ENCODE measurements around the gene MRPL51. TPM values are rescaled to one million over a fixed set of nuclear protein-coding genes. Genes with fewer than 3 reads are reported as not detected.
"Not testable (repeated sequence)": the region's sequence is repeated elsewhere in the genome, so short reads cannot be mapped to it uniquely, and the experiment has no call there.

MRPL51 gene
- polyA plus RNA-seq, 4 donors: 153 to 196 (median 177) TPM

DNA sequence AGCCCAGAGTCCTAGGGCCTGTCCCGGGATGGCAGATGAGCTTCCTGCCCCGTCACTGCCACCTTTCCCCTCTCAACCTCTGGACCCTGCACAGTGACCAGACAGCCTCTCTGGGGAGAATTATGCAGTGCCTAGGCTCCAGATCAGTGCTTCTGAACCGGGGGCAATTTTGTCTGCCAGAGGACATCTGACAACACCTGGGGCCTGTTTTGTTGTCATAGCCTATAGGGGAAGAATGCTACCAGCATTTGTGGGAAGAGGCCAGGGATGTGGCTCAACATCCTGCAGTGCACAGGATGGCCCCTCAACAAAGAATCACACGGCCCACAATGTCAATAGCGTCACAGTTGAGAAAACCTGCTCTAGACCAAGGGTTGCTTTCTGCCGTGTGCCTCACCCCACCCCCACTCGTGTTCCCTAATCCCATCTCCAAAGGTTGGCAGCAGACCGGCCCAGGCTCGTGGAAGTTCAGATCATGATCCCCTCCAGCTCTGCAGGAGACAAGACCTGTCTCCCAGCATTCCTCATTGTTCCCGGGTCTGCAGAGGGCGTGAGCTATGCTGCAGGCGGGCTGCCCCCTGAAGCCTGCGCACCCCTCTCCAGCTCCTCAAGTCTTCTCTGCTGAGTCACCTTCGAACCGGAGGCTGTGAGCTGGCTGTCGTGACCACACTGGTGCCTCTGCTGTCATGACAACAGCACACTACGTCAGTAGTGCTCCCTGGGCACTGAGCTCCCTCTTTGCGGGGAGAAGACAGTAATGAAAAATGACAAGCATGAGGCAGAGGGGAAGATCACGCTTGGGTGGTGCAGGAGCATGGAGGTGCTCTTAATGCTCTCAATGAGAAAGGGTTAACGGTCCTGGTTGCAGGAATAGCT, 39.2 kb upstream of the MRPL51 start:
- no peak for DNase-seq (ENCODE audit: low read depth in 4 of 4, low spot score in 2 of 4)

GRCh38 chr12:6530576-6531260, 37.7 kb upstream of the MRPL51 start:
- no peak for DNase-seq (ENCODE audit: low read depth in 4 of 4, low spot score in 2 of 4)

DNA sequence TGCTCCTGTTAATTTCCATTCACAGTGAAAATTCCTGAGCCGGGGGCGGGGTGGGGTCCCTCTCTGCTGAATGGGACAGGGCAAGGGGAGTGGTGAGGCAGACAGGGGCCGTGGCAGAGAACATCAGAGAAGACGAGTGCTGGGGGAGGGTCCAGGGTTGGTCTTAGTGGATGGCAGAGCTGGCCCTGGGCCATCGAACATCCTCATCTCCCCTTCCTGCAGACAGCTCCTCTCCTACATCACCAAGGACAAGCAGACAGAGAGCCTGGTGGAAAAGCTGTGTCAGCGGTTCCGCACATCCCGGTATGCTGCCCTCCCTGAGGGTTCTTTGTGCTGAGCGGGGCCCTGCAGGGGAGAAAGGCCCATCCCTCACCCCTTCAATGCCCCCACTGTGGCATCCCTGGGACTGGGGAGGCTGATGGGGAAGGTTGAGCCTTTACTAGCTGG, 36.3 kb upstream of the MRPL51 start:
- no peak for DNase-seq (ENCODE audit: low read depth in 4 of 4, low spot score in 2 of 4)

DNA sequence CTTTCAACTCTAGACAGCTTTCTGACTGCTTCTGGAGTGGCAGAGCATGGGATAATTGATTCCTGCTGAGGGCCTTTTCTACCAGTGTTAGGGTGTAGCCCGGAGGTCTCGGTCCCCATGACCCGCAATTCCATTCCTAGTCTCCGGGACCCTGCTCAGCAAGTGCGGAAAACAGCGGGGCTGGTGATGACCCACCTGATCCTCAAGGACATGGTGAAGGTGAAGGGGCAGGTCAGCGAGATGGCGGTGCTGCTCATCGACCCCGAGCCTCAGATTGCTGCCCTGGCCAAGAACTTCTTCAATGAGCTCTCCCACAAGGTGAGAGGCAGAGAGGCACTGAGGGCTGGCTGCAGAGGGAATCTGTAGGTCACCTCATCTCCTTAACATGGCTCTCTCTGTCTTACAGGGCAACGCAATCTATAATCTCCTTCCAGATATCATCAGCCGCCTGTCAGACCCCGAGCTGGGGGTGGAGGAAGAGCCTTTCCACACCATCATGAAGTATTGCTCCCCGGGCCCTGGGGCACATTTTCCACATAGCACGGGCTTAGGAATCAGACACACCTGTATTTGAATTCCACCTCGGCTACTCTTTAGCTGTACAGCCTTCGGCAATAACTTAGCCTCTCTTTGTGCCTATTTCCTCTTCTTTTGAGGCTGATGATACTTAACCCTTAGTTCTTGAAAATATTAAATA, 35.6 kb upstream of the MRPL51 start:
- no peak for DNase-seq (ENCODE audit: low read depth in 4 of 4, low spot score in 2 of 4)

GRCh38 chr12:6527711-6528110, 34.6 kb upstream of the MRPL51 start:
- no peak for DNase-seq (ENCODE audit: low read depth in 4 of 4, low spot score in 2 of 4)

DNA sequence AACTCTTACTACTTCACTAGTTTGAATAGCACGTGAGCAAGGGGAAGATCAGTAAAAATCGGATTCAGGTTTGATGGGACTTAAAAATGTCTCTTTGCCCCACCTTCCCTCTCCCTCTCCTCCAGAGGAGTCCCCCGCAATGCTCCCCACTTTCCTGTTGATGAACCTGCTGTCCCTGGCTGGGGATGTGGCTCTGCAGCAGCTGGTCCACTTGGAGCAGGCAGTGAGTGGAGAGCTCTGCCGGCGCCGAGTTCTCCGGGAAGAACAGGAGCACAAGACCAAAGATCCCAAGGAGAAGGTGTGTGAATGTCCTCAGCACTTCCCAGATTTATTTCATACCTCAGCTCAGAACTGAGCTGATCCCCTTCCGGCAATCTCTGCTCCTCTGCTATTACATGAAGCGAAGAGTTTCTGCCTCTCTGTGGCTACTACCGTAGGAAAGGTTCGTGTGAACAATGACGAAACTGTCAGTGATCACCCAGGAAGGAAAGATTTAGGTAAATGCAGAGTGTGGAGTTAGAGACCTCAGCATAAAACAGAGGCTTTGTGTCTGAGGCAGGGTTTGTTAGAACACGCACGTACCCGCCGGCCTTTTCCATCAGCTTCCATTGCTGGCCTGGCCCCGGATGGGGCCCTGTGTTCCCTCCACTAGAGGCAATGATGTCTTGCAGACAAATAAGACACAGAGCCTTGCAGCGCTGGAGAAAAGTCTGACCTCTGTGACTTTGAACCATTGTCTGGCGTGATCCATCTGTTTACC, 33.9 kb upstream of the MRPL51 start:
- DNase-seq (ENCODE audit: low read depth in 4 of 4, low spot score in 2 of 4): no peak

DNA sequence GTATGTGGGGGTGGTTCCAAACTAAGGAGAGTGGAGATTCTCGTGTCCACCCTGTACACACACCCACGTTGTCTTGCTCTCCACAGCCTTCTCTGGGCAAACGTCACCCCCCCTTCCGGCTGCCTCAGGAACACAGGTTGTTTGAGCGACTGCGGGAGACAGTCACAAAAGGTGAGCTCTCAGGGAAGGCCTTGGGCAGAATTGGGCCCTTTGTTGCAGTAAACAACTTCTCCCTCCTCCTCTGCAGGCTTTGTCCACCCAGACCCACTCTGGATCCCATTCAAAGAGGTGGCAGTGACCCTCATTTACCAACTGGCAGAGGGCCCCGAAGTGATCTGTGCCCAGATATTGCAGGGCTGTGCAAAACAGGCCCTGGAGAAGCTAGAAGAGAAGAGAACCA, 33.1 kb upstream of the MRPL51 start:
- DNase-seq (ENCODE audit: low read depth in 4 of 4, low spot score in 2 of 4): no peak

DNA sequence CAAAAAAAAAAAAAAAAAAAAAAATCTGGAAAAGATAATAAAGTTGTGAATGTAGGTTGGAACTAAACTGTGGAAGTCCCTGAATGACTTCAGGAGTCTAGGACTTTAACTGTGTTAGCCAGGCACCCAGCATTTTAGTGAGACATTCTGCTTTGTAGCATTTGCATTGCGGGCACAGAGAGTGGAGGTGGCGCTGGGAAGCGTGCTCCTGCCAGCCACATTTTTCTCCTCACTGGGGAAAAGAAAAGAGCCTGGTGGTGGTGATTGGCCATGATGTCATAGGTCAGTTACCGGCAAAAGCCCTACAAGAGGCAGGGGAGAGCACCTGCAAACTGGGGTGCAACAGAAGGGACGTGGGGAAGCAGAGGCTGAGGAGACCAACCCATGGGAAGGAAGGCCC, 31.6 kb upstream of the MRPL51 start:
- DNase-seq (ENCODE audit: low read depth in 4 of 4, low spot score in 2 of 4): no peak

GRCh38 chr12:6523708-6524107, 30.6 kb upstream of the MRPL51 start:
- DNase-seq (ENCODE audit: low read depth in 4 of 4, low spot score in 2 of 4): no peak

- DNase-seq (ENCODE audit: low read depth in 4 of 4, low spot score in 2 of 4): no peak
Measured at GRCh38 chr12:6522193-6522592, 29.1 kb upstream of the MRPL51 start.

- DNase-seq (ENCODE audit: low read depth in 4 of 4, low spot score in 2 of 4): no peak
Measured at GRCh38 chr12:6520186-6520585, 27.1 kb upstream of the MRPL51 start.

- no peak for DNase-seq (ENCODE audit: low read depth in 4 of 4, low spot score in 2 of 4)
Measured at GRCh38 chr12:6508087-6508486, 15.0 kb upstream of the MRPL51 start.

- no peak for DNase-seq (ENCODE audit: low read depth in 4 of 4, low spot score in 2 of 4)
Measured at GRCh38 chr12:6507102-6507998, 14.3 kb upstream of the MRPL51 start.

DNA sequence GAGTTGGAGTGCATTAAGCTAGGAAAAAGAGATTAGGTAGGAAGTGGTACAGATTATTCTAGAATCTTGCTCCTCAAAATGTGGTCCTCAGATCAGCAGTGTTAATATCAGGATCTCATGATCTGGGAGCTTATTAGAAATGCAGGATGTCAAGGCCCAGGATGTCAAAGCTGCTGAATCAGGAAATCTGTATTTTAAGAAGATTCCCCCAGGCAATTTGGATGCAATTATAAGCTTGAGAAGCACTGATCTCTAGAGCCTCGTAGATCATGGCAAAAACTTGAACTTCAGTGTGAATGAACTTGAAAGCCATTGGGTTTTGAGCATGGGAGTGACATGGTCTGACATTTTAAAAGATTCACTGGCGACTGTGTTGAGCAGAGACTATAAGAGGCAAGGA, 7.4 kb upstream of the MRPL51 start:
- DNase-seq (ENCODE audit: low read depth in 4 of 4, low spot score in 2 of 4): no peak

DNA sequence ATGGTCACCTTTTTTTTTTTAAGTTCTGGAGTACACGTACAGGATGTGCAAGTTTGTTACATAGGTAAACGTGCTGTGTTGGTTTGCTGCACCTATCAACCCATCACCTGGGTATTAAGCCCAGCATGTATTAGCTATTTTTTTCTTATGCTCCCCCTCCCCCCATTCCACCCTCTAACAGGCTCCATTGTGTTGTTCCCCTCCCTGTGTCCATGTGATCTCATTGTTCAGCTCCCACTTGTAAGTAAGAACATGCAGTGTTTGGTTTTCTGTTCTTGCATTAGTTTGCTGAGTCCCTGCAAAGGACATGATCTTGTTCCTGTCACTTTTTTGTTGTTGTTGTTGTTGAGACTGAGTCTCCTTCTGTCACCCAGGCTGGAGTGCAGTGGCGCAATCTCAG, 4.2 kb upstream of the MRPL51 start:
- DNase-seq (ENCODE audit: low read depth in 4 of 4, low spot score in 2 of 4): not testable (repeated sequence)

- no peak for DNase-seq (ENCODE audit: low read depth in 4 of 4, low spot score in 2 of 4)
Measured at GRCh38 chr12:6494968-6495367, 1.9 kb upstream of the MRPL51 start.

- no peak for DNase-seq (ENCODE audit: low read depth in 4 of 4, low spot score in 2 of 4)
Measured at GRCh38 chr12:6494258-6494743, 1.2 kb upstream of the MRPL51 start.

DNA sequence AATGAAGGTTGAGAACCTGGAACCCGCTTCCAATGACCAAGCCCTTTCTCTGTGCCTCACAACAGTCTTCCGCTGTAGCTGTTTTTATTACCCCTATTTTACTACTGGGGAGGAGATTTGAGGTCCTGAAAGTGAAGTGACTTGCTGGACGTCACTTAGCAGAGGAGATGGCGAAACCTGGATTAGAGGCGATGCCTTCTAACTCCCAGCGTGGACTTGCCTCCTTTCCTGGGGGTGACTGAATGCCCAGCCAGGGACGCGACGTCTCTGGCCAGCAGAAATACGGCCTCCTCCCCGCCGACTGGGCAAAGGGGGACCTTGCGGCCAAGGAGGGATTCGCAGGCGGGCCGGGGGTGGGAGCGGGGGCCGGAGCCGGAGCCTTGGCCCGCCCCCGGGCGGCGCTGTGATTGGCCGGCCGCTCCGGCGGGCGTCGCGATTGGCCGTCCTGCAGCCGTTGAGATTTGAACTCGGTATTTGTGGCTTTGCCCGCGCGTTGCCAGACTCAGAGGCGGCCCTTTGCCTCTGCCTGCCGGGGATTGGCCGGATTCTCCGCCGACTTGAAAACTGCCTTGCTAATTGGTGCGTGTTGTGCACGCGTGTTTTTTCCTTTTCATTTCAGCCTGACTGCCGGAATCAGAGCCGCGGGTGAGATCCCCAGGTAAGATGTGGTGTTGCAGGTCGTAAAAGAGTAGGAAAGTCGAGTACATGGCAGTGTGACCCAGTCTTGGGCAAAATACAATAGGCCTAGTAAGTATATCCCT, 615 bp upstream of the MRPL51 start, which contains the start of gene NCAPD2:
NCAPD2 (plus strand) TSS at position 606 of the 761 bp plus-strand sequence. CDS start 997 bp downstream, outside the sequence.
- peak in 3 of 4 donors; percentile 82 to 89 (median 88) for DNase-seq (ENCODE audit: low read depth in 4 of 4, low spot score in 2 of 4)

All from left renal cortex interstitium (tissue), 4 donors.